Stimulated activated CD4-positive, alpha-beta T cell treated with anti-CD3 and anti-CD28 coated beads, Interleukin-15, amount 100 ng/mL, for 1 hour (primary cell): ENCODE results near the gene CEP55.
A peak's percentile ranks its signal among the peaks of the same experiment; 100 is the strongest.
"Not testable (repeated sequence)": the region's sequence is repeated elsewhere in the genome, so short reads cannot be mapped to it uniquely, and the experiment has no call there.

Experiments
- DNase-seq, 2 donors: peaks; one replicate each; pipeline ENCODE4 v3.0.0-alpha.2; 2020; ENCODE audit warnings: low read depth in 1 of 2, low spot score in 1 of 2

The CEP55 gene

GRCh38 chr10:93505075-93505474 lies 8.7 kb downstream of the CEP55 start:
- no peak for DNase-seq

GRCh38 chr10:93509816-93510215 lies 13.4 kb downstream of the CEP55 start:
- no peak for DNase-seq

GRCh38 chr10:93512565-93512964 lies 16.2 kb downstream of the CEP55 start:
- no peak for DNase-seq

GRCh38 chr10:93513091-93513490 lies 16.7 kb downstream of the CEP55 start:
- DNase-seq = no peak

DNA sequence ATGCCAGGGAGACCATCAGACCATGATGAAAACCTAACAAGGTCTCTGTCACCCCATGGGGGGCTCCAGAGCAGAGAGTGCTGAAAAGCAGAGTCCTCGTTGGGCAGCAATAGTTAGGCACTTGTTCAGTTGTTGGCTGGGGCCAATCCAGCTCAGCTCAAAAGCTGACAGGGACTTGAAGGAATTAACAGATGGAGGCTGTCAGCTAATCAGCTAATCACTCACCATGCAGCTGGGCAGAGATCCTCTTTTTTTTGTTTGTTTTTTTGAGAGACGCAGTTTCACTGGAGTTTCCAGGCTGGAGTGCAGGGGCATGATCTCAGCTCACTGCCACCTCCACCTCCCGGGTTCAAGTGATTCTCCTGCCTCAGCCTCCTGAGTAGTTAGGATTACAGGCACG lies 18.1 kb downstream of the CEP55 start:
- no peak for DNase-seq

GRCh38 chr10:93515071-93516005 lies 18.9 kb downstream of the CEP55 start:
- DNase-seq = no peak

GRCh38 chr10:93516006-93516380 lies 19.6 kb downstream of the CEP55 start:
- DNase-seq = no peak

DNA sequence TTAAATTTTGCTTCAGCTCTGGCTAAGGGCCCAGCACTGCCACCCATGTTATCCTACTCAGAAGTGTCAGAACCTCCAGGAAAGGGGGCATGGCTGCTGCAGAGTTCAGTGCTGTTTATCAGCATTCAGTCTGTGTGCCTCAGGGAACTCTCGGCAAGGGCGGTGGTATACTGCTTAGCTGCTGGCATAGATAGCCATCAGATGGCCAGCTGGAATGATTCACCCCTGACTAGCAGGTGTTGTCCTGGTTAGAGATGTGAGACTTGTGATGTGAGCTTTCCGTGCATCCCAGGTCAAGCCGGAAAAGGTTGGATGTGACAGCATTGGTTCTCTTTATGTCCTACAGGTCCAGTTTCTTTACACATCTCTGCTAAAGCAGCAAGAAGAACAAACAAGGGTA lies 22.1 kb downstream of the CEP55 start:
- DNase-seq = no peak

- no peak for DNase-seq
These were observed 38.9 kb downstream of the CEP55 start for GRCh38 chr10:93535293-93535692.

DNA sequence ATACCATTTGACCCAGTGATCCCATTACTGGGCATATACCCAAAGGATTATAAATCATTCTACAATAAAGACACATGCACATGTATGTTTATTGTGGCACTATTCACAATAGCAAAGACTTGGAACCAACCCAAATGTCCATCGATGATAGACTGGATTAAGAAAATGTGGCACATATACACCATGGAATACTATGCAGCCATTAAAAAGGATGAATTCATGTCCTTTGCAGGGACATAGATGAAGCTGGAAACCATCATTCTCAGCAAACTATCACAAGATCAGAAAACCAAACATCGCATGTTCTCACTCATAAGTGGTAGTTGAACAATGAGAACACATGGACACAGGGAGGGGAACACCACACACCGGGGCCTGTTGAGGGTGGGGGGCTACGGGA lies 44.5 kb downstream of the CEP55 start:
- not testable (repeated sequence) for DNase-seq

DNA sequence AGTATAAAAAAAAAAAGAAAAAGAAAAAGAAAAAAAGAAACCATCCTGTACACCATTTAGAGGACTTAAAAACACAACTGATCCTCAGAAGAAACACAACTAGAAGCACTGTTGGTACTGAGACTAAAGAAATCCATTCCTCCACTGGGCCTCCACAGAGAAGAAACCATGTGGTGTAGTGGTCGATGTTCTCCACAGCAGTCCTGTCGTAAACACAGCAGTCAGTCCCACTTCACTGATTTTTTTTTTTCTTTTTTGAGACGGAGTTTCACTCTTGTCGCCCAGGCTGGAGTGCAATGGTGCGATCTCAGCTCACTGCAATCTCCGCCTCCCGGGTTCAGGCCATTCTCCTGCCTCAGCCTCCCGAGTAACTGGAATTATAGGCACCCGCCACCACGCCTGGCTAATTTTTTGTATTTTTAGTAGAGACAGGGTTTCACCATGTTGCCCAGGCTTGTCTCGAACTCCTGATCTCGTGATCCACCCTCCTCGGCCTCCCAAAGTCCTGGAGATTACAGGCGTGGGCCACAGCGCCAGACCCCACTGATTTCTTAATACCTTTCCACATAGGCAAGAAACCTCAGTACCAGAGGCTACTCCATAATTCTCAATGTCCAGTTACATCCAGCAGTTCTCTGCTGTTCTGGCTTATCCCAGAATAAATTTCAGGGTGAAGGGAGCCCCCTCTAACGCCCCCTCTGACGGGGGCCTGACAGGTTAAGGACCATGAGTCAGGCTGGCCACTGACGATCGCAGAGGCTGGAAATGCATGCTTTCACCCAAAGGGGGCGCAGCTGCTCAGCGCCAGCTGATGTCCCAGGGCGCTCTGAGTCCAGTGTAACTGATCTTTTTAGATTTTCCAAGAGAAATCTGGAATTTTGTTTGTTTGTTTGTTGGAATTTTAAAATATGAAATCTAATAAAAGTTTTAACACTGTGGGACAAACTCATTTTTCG lies 45.3 kb downstream of the CEP55 start:
- DNase-seq = no peak

DNA sequence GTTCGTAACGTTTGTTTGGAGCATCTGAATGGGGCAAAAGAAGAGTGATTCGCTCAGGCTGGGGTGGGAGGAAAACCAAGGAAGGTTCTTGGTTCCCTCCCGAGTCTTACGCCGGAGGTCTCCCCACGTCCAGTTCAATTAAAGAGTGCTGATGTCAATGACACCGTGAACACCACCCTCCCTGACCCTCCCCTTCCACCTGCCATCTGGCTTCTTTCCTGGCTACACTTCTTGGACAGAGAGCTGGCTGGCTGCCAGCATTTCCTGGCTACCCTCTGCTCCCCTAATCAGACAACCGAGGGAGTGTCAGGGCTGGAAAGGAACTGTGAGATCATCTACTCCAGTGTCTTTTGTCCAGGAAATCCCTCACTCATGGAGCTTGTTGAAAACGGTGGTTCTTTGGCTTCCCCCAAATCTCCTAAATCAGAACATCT lies 46.0 kb downstream of the CEP55 start:
- DNase-seq = no peak

DNA sequence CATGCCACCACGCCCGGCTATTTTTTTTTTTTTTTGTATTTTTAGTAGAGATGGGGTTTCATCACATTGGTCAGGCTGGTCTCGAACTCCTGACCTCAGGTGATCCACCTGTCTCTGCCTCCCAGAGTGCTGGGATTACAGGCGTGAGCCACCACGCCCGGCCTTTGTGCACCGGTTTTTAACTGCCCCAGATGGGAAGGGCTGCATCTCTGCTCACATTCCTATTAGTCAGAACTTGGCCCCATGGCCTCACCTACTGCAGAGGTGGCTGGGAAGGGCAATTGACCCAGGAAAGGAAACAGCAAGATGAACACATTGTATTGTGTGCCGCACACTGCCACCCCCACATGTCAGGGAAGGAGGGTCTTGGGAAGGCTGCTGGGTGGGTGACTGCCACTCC lies 50.6 kb downstream of the CEP55 start:
- DNase-seq = not testable (repeated sequence)

DNA sequence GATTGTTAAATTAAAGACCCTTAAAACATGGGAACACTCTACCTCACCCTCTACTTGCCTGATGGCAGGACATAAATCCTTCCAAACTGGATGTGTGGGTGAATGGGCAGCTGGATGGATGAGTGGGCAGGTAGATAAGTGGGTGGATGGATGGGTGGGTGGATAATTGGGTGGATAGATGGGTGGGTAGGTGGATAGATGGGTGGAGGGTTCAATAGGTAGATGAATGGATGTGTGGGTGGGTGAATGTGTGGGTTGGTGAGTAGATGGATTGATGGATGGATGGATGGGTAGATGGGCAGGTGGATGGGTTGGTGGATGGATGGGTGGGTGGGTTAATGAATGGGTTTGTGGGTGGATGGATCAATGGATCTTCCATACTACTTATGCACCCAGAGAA lies 51.1 kb downstream of the CEP55 start:
- DNase-seq = no peak

- DNase-seq = no peak
These were observed 52.1 kb downstream of the CEP55 start for GRCh38 chr10:93548376-93549071.

GRCh38 chr10:93550606-93551005 lies 54.2 kb downstream of the CEP55 start:
- DNase-seq = no peak

GRCh38 chr10:93552780-93553179 lies 56.4 kb downstream of the CEP55 start:
- DNase-seq = no peak

- no peak for DNase-seq
These were observed 57.3 kb downstream of the CEP55 start for GRCh38 chr10:93553482-93554315.

GRCh38 chr10:93554316-93554663 lies 57.9 kb downstream of the CEP55 start:
- DNase-seq = no peak

- peak in 1 of 2 donors; percentile 8 for DNase-seq
These were observed 58.5 kb downstream of the CEP55 start for GRCh38 chr10:93554760-93555432.
